ENCODE data around the gene LHPP.

Gene LHPP

GRCh38 chr10:124655191-124656112 is 193.8 kb downstream of the LHPP start:
- no peak for ATAC-seq
- no peak for TF ChIP-seq RARB (CRISPR knock-in tag; IDR thresholded peaks at IDR 0.05)
- no peak for TF ChIP-seq POU6F1 (CRISPR knock-in tag; IDR thresholded peaks at IDR 0.05; ENCODE audit: borderline replicate concordance, low read depth)
- TF ChIP-seq CSRNP3 (CRISPR knock-in tag; IDR thresholded peaks at IDR 0.05), result no peak
- no peak for TF ChIP-seq ZC3H10 (CRISPR knock-in tag; IDR thresholded peaks at IDR 0.05)
- no peak for TF ChIP-seq CREB5 (CRISPR knock-in tag; IDR thresholded peaks at IDR 0.05; ENCODE audit: low read depth)
- TF ChIP-seq TCF4 (CRISPR knock-in tag; IDR thresholded peaks at IDR 0.05; ENCODE audit: borderline replicate concordance), result no peak
- TF ChIP-seq SNAI2 (CRISPR knock-in tag; IDR thresholded peaks at IDR 0.05), result no peak
- no peak for TF ChIP-seq ESRRG (CRISPR knock-in tag; IDR thresholded peaks at IDR 0.05)
- TF ChIP-seq TSHZ2 (CRISPR knock-in tag; IDR thresholded peaks at IDR 0.05), result no peak
- TF ChIP-seq CSDC2 (CRISPR knock-in tag; IDR thresholded peaks at IDR 0.05), result no peak
- no peak for TF ChIP-seq ZNF70 (CRISPR knock-in tag; IDR thresholded peaks at IDR 0.05)
- TF ChIP-seq OSR1 (CRISPR knock-in tag; IDR thresholded peaks at IDR 0.05), result no peak
- no peak for TF ChIP-seq ZNF8 (CRISPR knock-in tag; IDR thresholded peaks at IDR 0.05)
- TF ChIP-seq PATZ1 (CRISPR knock-in tag; IDR thresholded peaks at IDR 0.05; ENCODE audit: borderline replicate concordance), result no peak

- ATAC-seq, result no peak
- no peak for TF ChIP-seq ZFP30 (CRISPR knock-in tag; IDR thresholded peaks at IDR 0.05)
- TF ChIP-seq CREB5 (CRISPR knock-in tag; IDR thresholded peaks at IDR 0.05; ENCODE audit: low read depth), result no peak
- no peak for TF ChIP-seq RARB (CRISPR knock-in tag; IDR thresholded peaks at IDR 0.05)
- no peak for TF ChIP-seq TCF4 (CRISPR knock-in tag; IDR thresholded peaks at IDR 0.05; ENCODE audit: borderline replicate concordance)
- TF ChIP-seq CSRNP3 (CRISPR knock-in tag; IDR thresholded peaks at IDR 0.05), result no peak
- TF ChIP-seq PPARA (CRISPR knock-in tag; IDR thresholded peaks at IDR 0.05; ENCODE audit: borderline replicate concordance), result no peak
Measured at GRCh38 chr10:124656113-124656490, 194.5 kb downstream of the LHPP start.

Measured in SK-N-SH treated with all-trans-retinoic acid at 6 μM for 48 hours (cell line).